Neural cell (in vitro differentiated cells): ENCODE data around the gene TGFBR2.

ENCODE experiments used
- EZH2 ChIP-seq: fragments of 200-600, 300-800 bp; shearing (Covaris generic), sonication (generic); IDR thresholded peaks from 2 replicates; pipeline ENCODE4 v1.6.1; 2014; ENCODE audit warnings: antibody characterized with exemption, low read length, borderline replicate concordance, mild to moderate bottlenecking; ENCODE audit not compliant: insufficient read depth, poor library complexity, severe bottlenecking
- TF ChIP-seq, protein P1 (sequence below): fragments of 450-650 bp; IDR thresholded peaks from 2 replicates; pipeline ENCODE4 v1.5.1; 2014; ENCODE audit warnings: antibody characterized with exemption, mild to moderate bottlenecking, moderate library complexity; ENCODE audit not compliant: poor library complexity, severe bottlenecking
- TF ChIP-seq, protein P2 (sequence below): IDR thresholded peaks from 2 replicates; pipeline ENCODE4 v1.6.1; 2012; ENCODE audit warnings: borderline replicate concordance

DNA sequence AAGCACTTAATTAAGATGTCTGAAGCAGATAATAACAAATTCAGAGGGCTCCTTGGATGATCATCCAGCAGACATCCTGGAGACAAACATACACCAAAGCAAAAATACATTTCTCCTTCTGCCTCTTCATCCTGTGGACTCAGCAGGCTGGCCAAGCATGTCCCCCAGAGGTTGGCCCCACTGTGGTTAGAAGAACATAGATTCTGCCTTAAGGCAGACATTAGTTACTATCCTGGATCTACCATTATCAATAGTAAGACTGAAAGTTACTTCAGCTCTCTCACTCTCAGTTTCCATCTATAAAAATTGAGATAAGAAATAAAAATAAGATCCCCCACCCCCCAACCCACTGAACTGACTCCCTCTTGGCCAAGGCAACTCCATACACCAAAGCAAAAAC is 28.6 kb upstream of the TGFBR2 start:
- TF ChIP-seq, protein P1, sequence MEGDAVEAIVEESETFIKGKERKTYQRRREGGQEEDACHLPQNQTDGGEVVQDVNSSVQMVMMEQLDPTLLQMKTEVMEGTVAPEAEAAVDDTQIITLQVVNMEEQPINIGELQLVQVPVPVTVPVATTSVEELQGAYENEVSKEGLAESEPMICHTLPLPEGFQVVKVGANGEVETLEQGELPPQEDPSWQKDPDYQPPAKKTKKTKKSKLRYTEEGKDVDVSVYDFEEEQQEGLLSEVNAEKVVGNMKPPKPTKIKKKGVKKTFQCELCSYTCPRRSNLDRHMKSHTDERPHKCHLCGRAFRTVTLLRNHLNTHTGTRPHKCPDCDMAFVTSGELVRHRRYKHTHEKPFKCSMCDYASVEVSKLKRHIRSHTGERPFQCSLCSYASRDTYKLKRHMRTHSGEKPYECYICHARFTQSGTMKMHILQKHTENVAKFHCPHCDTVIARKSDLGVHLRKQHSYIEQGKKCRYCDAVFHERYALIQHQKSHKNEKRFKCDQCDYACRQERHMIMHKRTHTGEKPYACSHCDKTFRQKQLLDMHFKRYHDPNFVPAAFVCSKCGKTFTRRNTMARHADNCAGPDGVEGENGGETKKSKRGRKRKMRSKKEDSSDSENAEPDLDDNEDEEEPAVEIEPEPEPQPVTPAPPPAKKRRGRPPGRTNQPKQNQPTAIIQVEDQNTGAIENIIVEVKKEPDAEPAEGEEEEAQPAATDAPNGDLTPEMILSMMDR = no peak
- TF ChIP-seq, protein P2, sequence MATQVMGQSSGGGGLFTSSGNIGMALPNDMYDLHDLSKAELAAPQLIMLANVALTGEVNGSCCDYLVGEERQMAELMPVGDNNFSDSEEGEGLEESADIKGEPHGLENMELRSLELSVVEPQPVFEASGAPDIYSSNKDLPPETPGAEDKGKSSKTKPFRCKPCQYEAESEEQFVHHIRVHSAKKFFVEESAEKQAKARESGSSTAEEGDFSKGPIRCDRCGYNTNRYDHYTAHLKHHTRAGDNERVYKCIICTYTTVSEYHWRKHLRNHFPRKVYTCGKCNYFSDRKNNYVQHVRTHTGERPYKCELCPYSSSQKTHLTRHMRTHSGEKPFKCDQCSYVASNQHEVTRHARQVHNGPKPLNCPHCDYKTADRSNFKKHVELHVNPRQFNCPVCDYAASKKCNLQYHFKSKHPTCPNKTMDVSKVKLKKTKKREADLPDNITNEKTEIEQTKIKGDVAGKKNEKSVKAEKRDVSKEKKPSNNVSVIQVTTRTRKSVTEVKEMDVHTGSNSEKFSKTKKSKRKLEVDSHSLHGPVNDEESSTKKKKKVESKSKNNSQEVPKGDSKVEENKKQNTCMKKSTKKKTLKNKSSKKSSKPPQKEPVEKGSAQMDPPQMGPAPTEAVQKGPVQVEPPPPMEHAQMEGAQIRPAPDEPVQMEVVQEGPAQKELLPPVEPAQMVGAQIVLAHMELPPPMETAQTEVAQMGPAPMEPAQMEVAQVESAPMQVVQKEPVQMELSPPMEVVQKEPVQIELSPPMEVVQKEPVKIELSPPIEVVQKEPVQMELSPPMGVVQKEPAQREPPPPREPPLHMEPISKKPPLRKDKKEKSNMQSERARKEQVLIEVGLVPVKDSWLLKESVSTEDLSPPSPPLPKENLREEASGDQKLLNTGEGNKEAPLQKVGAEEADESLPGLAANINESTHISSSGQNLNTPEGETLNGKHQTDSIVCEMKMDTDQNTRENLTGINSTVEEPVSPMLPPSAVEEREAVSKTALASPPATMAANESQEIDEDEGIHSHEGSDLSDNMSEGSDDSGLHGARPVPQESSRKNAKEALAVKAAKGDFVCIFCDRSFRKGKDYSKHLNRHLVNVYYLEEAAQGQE = no peak
- no peak for TF ChIP-seq EZH2
